Measurements from ENCODE around the gene C1QL3.

Gene C1QL3

GRCh38 chr10:16521311-16522016, at the start of gene C1QL3:
C1QL3 (minus strand) TSS chr10:16521879; CDS start chr10:16521065, 814 bp downstream.
- DNase-seq, result peak; percentile 12

GRCh38 chr10:16570731-16571130, 49.1 kb upstream of the C1QL3 start:
- DNase-seq, result no peak

DNA sequence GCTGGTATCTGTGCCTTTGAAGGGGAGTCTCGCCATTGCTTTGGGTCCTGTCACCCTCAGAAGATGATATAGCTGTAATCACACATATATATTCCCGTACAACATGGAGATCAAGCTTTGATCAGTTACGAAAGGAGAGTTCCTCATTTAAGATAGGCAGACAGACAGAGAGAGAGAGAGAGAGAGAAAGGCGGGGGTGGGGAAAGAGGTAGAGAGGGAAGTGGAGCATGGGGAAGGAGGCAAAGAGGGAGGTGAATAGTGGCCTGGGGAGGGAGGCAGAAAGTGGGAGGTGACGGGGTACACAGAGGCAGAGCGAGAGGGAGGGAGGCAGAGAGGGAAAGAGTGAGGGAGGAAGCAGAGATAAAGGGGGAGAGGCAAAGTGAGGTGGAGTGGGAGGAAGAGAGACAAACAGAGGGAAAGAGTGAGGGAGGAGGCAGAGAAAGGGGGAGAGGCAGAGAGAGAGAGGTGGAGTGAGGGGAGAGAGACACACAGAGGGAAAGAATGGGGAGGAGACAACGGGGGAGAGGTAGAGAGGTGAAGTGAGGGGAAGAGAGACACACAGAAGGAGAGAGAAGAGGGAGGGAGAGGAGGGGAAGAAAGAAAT, 44.6 kb upstream of the C1QL3 start:
- DNase-seq, result no peak

- DNase-seq, result no peak
Measured at GRCh38 chr10:16565604-16566003, 43.9 kb upstream of the C1QL3 start.

- no peak for DNase-seq
Measured at GRCh38 chr10:16562891-16563290, 41.2 kb upstream of the C1QL3 start.

DNA sequence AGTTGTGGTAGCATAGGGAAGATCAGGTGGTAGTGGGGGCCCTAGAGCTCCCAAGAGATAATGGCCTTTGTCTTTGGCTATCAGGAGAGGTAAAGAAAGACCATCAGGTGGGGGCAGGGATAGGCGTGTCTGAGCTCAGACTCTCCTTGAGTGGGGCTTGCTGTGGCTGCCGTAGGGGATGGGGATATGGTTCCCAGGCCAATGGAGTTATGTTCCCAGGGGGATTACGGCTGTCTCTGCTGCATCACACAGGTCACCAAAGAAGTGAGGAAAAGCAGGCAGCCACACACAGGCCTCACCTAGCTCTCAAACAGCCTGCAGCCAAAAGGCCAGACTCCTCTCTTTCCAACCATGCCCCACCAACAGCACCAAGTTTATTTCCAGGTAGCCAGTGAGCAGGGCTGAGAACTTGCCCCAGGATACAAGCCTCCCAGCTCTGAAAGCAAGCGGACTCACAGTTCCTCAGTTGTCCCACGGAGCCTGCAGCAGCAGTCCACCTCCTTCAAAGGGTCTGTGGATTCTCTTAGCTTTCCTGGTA, 37.6 kb upstream of the C1QL3 start:
- no peak for DNase-seq

DNA sequence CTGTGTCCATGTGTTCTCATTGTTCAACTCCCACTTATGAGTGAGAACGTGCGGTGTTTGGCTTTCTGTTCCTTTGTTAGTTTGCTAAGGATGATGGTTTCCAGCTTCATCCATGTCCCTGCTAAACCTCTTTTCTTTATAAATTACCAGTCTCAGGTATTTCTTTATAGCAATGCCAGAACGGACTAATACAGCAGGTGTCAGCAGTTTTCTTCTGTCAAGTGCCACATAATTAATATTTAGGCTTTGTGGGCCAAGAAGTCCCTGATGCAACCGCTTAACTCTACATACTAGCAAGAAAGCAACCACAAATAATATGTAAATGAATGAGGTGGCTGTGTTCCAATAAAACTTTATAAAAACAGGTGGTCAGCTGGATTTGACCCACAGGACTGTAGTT, 26.3 kb upstream of the C1QL3 start:
- no peak for DNase-seq

- no peak for DNase-seq
Measured at GRCh38 chr10:16545116-16545736, 23.5 kb upstream of the C1QL3 start.

- DNase-seq, result no peak
Measured at GRCh38 chr10:16544591-16544990, 22.9 kb upstream of the C1QL3 start.

DNA sequence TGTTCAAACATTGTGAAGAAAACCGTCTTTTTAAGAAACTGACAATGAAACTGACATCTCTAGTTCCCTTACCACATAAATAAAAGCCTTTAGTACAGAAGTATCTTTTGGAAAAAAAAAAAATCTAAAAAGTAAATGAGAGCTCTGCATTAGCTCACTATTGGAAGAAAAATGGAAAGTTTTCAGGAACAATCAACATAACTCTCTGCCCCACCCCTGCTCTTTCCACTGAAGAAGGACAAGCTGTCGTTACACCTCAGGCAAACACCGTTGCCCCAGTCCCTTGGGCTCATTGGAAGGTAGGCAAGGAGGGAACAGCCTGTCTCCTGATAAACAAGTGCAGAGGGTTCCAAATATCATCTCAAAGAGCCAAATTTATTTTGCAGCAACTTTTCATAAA, 22.4 kb upstream of the C1QL3 start:
- DNase-seq, result no peak

GRCh38 chr10:16536155-16536554, 14.5 kb upstream of the C1QL3 start:
- DNase-seq, result no peak

- no peak for DNase-seq
Measured at GRCh38 chr10:16529853-16530252, 8.2 kb upstream of the C1QL3 start.

DNA sequence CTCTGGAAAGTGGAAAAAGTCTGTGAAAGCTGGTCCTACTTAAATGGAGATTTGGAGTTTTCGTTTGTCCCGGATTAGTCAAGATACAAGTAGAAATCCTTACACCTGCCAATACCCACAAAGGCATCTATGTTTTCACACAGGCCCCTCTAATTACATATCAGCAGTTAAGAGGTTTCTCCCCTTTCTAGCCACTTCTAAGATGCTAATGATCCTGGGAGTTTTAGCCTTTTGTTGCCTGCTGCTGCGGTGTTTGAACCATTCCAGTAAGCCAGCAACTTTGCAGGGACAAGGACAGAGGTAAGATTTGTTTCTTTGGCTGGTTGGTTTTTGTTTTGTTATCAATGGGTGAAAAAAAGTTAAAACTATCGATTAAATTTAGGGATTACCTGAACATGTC, 5.8 kb upstream of the C1QL3 start:
- DNase-seq, result no peak

DNA sequence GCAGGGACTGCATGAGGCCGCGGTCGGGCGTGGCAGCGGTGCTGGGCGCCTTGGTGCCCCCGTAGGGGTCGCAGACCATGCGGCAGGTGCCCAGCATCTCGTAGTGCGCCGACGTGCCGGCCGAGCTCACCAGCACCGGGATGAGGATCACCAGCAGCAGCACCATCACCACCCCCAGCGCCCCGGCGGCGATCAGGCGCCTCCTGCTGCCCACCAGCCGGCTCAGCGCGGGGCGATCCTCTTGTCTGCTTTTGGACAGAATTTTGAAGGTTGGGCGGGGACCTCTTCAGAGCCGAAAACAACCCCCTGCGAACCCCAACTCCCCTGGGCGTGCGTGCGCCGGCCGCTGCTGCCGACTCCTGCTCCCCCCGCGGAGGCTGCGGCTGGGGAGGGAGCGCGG, 779 bp downstream of the C1QL3 start:
- no peak for DNase-seq

- no peak for DNase-seq
Measured at GRCh38 chr10:16519908-16520861, 1.5 kb downstream of the C1QL3 start.

DNA sequence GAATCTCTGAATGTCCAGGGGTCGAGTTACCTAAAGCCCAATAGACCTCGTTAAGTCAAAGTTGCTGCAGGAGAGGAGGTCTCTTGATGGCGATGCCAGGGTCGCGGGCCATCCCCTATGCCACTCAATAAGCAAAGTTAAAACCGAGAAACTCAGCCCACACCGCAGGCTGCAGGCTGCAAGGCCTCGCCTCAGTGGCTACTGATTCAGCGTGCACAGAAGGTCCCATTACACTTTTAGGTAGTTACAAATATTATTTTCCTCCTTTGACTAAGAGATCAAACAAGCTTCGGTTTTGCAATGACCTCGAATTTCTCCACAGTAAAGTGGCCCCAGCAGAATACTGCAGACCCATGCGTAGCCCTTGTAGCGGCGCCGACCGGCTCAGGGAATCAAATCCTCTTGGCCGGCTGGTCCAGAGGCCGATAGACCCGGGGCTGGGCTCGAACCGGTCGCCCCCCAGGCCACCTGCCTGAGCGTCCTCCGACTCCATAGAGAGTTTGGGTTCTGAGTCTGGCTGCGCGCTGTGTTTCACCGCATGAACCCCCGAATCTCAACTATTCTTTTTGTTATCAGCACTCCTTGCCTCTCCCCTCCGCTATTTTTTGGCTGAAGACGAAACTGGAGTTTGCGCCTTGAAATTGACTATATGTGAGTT, 2.3 kb downstream of the C1QL3 start:
- DNase-seq, result no peak

- DNase-seq, result no peak
Measured at GRCh38 chr10:16518822-16519221, 2.9 kb downstream of the C1QL3 start.

GRCh38 chr10:16510843-16511242, 10.8 kb downstream of the C1QL3 start:
- no peak for DNase-seq

DNA sequence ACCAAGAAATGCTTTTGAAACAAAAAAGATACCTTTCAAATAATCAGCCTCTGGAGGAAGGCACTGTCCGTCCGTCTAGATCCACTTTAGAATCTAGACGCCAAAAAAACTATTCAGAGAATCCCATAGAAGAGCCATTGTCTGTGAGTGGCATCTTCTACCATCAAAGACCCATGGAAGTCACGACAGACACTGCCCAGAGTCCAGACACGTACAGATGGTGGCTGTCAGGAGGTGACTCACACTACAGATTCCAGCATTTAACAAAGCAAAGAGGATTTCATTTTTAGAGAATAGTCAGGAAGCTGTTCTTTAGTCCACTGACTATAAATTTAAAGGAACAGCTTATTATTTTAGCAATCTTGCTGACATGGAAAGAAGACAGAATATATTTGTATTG, 11.7 kb downstream of the C1QL3 start:
- no peak for DNase-seq

- no peak for DNase-seq
Measured at GRCh38 chr10:16505161-16505560, 16.5 kb downstream of the C1QL3 start.

DNA sequence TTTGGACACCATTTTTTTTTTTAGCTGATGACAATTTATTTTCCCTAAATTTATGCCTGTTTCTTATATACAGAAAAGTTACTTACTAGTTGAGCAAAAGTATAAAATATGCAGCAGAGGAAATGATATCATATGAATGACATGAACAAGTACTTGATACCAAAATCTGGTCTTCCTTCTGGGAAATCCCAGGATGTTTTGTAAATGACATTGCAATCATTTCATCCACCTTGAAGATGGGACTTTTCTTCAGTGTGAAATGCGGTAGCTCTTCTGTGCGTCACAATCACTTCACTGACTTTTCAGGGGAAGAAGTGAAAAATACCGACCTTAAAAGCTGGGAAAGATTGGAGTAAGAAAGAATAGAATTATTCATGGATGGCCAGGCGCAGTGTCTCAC, 23.8 kb downstream of the C1QL3 start:
- DNase-seq, result no peak

DNA sequence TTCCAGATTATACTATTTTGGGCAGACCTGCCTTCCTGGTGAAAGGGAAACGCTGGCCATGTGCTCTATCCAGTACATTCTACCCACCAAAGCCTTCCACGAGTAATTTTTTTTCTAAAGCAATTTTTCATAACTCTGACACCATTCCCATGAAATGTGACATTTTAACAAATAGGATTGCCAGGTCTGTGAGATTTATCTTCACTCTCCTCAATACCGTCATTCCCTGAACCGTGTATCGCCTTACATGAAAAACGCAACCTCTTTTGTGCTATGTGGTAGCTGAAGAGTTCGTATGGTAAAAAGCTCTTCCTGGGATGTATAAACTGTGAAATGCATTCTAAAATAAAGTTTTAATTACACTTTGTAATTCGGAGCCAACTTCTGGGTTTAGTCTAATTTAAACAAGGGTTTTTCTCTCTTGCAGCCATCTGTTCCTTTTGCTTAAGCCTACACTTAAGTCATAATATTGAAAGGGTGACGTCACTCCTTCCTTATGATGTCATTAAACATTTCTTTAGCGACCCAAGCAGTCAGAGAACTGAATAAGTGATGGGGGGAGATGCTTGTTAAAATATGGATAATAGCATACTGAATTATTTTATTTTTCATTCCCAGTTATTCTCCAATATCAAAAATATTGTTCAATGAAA, 27.7 kb downstream of the C1QL3 start:
- no peak for DNase-seq
